Measurements from ENCODE around the gene ZNF532. TPM values are rescaled to one million over a fixed set of nuclear protein-coding genes. Genes with fewer than 3 reads are reported as not detected.

Gene ZNF532
- total RNA-seq, 2 experiments from 2014 or later = 4.0 to 4.8 TPM

GRCh38 chr18:58891776-58892175, 27.1 kb downstream of the ZNF532 start:
- POLR2A ChIA-PET = no interaction called here
- Mint-ChIP-seq H3K36me3 (peaks cover 3% of the 10 kb centered on the region), H3K4me1 (peaks cover 25% of the 10 kb centered on the region), H3K4me3 (peak overlapping the region; percentile 8), H3K27ac (no peak overlapping the region), H3K9me3 (peaks cover 1% of the 10 kb centered on the region), H3K27me3 (peaks cover 24% of the 10 kb centered on the region)
- DNase-seq (no peak), ATAC-seq (ENCODE audit: low read depth) (no peak)

- POLR2A ChIA-PET = no interaction called here
- peaks cover 1% of the 10 kb centered on the region for H3K9me3 Mint-ChIP-seq
- ATAC-seq (ENCODE audit: low read depth) = no peak
Observed at GRCh38 chr18:58892488-58892887, 27.8 kb downstream of the ZNF532 start.

GRCh38 chr18:58893388-58894099, 28.9 kb downstream of the ZNF532 start:
- POLR2A ChIA-PET = no interaction called here
- H3K36me3 Mint-ChIP-seq = peaks cover 3% of the 10 kb centered on the region
- H3K4me1 Mint-ChIP-seq = peaks cover 15% of the 10 kb centered on the region
- H3K27ac Mint-ChIP-seq = no peak overlapping the region
- H3K4me3 Mint-ChIP-seq = no peak overlapping the region
- DNase-seq (no peak), ATAC-seq (ENCODE audit: low read depth) (no peak)
- H3K27me3 Mint-ChIP-seq = peaks cover 19% of the 10 kb centered on the region
- peaks cover 1% of the 10 kb centered on the region for H3K9me3 Mint-ChIP-seq

More at GRCh38 chr18:58892488-58892887, 27.8 kb downstream of the ZNF532 start:
- peaks cover 19% of the 10 kb centered on the region for H3K27me3 Mint-ChIP-seq
- DNase-seq = no peak
- H3K4me3 Mint-ChIP-seq = no peak overlapping the region
- H3K27ac Mint-ChIP-seq = no peak overlapping the region
- peaks cover 19% of the 10 kb centered on the region for H3K4me1 Mint-ChIP-seq
- H3K36me3 Mint-ChIP-seq = peaks cover 3% of the 10 kb centered on the region

GRCh38 chr18:58894930-58895329, 30.3 kb downstream of the ZNF532 start:
- ATAC-seq (ENCODE audit: low read depth) = no peak
- peaks cover 3% of the 10 kb centered on the region for H3K36me3 Mint-ChIP-seq
- no peak overlapping the region for H3K27ac Mint-ChIP-seq
- H3K27me3 Mint-ChIP-seq = peaks cover 9% of the 10 kb centered on the region
- DNase-seq = no peak
- peaks cover 1% of the 10 kb centered on the region for H3K9me3 Mint-ChIP-seq
- H3K4me1 Mint-ChIP-seq = peaks cover 15% of the 10 kb centered on the region
- no peak overlapping the region for H3K4me3 Mint-ChIP-seq
- POLR2A ChIA-PET = no interaction called here

GRCh38 chr18:58895385-58895784, 30.7 kb downstream of the ZNF532 start:
- DNase-seq = no peak
- POLR2A ChIA-PET = no interaction called here
- Mint-ChIP-seq H3K4me3 (no peak overlapping the region), H3K9me3 (peaks cover 1% of the 10 kb centered on the region), H3K27ac (no peak overlapping the region), H3K4me1 (peaks cover 15% of the 10 kb centered on the region), H3K36me3 (peaks cover 3% of the 10 kb centered on the region), H3K27me3 (peaks cover 9% of the 10 kb centered on the region)
- ATAC-seq (ENCODE audit: low read depth) = no peak

- Mint-ChIP-seq H3K27ac (no peak overlapping the region), H3K4me1 (peaks cover 15% of the 10 kb centered on the region), H3K9me3 (peaks cover 1% of the 10 kb centered on the region), H3K4me3 (no peak overlapping the region), H3K27me3 (peaks cover 12% of the 10 kb centered on the region), H3K36me3 (peaks cover 2% of the 10 kb centered on the region)
- DNase-seq (no peak), ATAC-seq (ENCODE audit: low read depth) (no peak)
- POLR2A ChIA-PET = interaction anchor here (0.7 kb wide), 1 partner anchor 143 kb away, joined by 3 read pairs; no protein-coding TSS in a partner anchor
Observed at GRCh38 chr18:58896268-58896667, 31.6 kb downstream of the ZNF532 start.

- no peak overlapping the region for H3K4me3 Mint-ChIP-seq
- DNase-seq = no peak
- H3K27me3 Mint-ChIP-seq = peaks cover 12% of the 10 kb centered on the region
- H3K9me3 Mint-ChIP-seq = peaks cover 1% of the 10 kb centered on the region
- no peak overlapping the region for H3K27ac Mint-ChIP-seq
- peak; percentile 22 for ATAC-seq (ENCODE audit: low read depth)
- peaks cover 12% of the 10 kb centered on the region for H3K4me1 Mint-ChIP-seq
- peaks cover 2% of the 10 kb centered on the region for H3K36me3 Mint-ChIP-seq
- POLR2A ChIA-PET = no interaction called here
Observed at GRCh38 chr18:58896734-58897508, 32.2 kb downstream of the ZNF532 start.

GRCh38 chr18:58898010-58898799, 33.5 kb downstream of the ZNF532 start:
- Mint-ChIP-seq H3K36me3 (peaks cover 2% of the 10 kb centered on the region), H3K4me3 (no peak overlapping the region), H3K27me3 (peaks cover 12% of the 10 kb centered on the region), H3K27ac (no peak overlapping the region), H3K9me3 (peaks cover 1% of the 10 kb centered on the region), H3K4me1 (peaks cover 12% of the 10 kb centered on the region)
- POLR2A ChIA-PET = no interaction called here
- no peak for ATAC-seq (ENCODE audit: low read depth)
- DNase-seq = no peak

- POLR2A ChIA-PET = no interaction called here
- Mint-ChIP-seq H3K27ac (no peak overlapping the region), H3K9me3 (no peaks in the 10 kb centered on the region), H3K36me3 (no peaks in the 10 kb centered on the region), H3K27me3 (peaks cover 10% of the 10 kb centered on the region), H3K4me3 (no peak overlapping the region), H3K4me1 (peaks cover 9% of the 10 kb centered on the region)
- DNase-seq = no peak
- no peak for ATAC-seq (ENCODE audit: low read depth)
Observed at GRCh38 chr18:58900015-58900649, 35.5 kb downstream of the ZNF532 start.

- ATAC-seq (ENCODE audit: low read depth) (no peak), DNase-seq (no peak)
- no peak overlapping the region for H3K4me3 Mint-ChIP-seq
- POLR2A ChIA-PET = no interaction called here
- H3K27me3 Mint-ChIP-seq = peaks cover 9% of the 10 kb centered on the region
- peaks cover 6% of the 10 kb centered on the region for H3K4me1 Mint-ChIP-seq
- H3K9me3 Mint-ChIP-seq = no peaks in the 10 kb centered on the region
- H3K36me3 Mint-ChIP-seq = no peaks in the 10 kb centered on the region
- no peak overlapping the region for H3K27ac Mint-ChIP-seq
Observed at GRCh38 chr18:58901143-58901542, 36.5 kb downstream of the ZNF532 start.

- DNase-seq (no peak), ATAC-seq (ENCODE audit: low read depth) (no peak)
- no peaks in the 10 kb centered on the region for H3K9me3 Mint-ChIP-seq
- POLR2A ChIA-PET = no interaction called here
- peaks cover 13% of the 10 kb centered on the region for H3K27me3 Mint-ChIP-seq
- no peak overlapping the region for H3K4me3 Mint-ChIP-seq
- no peaks in the 10 kb centered on the region for H3K36me3 Mint-ChIP-seq
- no peaks in the 10 kb centered on the region for H3K4me1 Mint-ChIP-seq
- no peak overlapping the region for H3K27ac Mint-ChIP-seq
Observed at GRCh38 chr18:58901783-58902182, 37.1 kb downstream of the ZNF532 start.

- Mint-ChIP-seq H3K27ac (no peak overlapping the region), H3K4me3 (no peak overlapping the region), H3K4me1 (no peaks in the 10 kb centered on the region), H3K27me3 (peaks cover 13% of the 10 kb centered on the region), H3K36me3 (no peaks in the 10 kb centered on the region), H3K9me3 (no peaks in the 10 kb centered on the region)
- POLR2A ChIA-PET = interaction anchor here (0.7 kb wide), 1 partner anchor 62 kb away, joined by 3 read pairs; no protein-coding TSS in a partner anchor
- no peak for DNase-seq
- ATAC-seq (ENCODE audit: low read depth) = no peak
Observed at GRCh38 chr18:58902961-58903360, 38.3 kb downstream of the ZNF532 start.

GRCh38 chr18:58903533-58903932, 38.9 kb downstream of the ZNF532 start:
- DNase-seq (no peak), ATAC-seq (ENCODE audit: low read depth) (no peak)
- Mint-ChIP-seq H3K4me1 (no peaks in the 10 kb centered on the region), H3K27ac (no peak overlapping the region), H3K36me3 (no peaks in the 10 kb centered on the region), H3K4me3 (no peak overlapping the region), H3K27me3 (peaks cover 17% of the 10 kb centered on the region), H3K9me3 (no peaks in the 10 kb centered on the region)
- POLR2A ChIA-PET = no interaction called here
